HG02943 (cell line): ENCODE measurements around the gene DNM3.
"Not testable (repeated sequence)": the region's sequence is repeated elsewhere in the genome, so short reads cannot be mapped to it uniquely, and the experiment has no call there.

Experiments
- ATAC-seq: cut with Tn5 transposase; IDR thresholded peaks from one replicate; pipeline ENCODE4 v1.9.1; 2021; ENCODE audit warnings: mild to moderate bottlenecking, low read depth, moderate library complexity; ENCODE audit not compliant: unreplicated experiment

DNM3 gene

GRCh38 chr1:171841050-171841910 lies at the start of gene DNM3:
DNM3 (plus strand) TSS chr1:171841498; CDS start chr1:171841657, 159 bp downstream.
- ATAC-seq, result no peak

GRCh38 chr1:171792656-171793369 lies 48.5 kb upstream of the DNM3 start:
- ATAC-seq, result no peak

GRCh38 chr1:171793636-171794035 lies 47.7 kb upstream of the DNM3 start:
- no peak for ATAC-seq

GRCh38 chr1:171794085-171794484 lies 47.2 kb upstream of the DNM3 start:
- ATAC-seq, result no peak

GRCh38 chr1:171796592-171796991 lies 44.7 kb upstream of the DNM3 start:
- ATAC-seq, result no peak

GRCh38 chr1:171798311-171798710 lies 43.0 kb upstream of the DNM3 start:
- no peak for ATAC-seq

- no peak for ATAC-seq
These were observed 42.5 kb upstream of the DNM3 start for GRCh38 chr1:171798765-171799164.

- ATAC-seq, result no peak
These were observed 42.1 kb upstream of the DNM3 start for GRCh38 chr1:171799166-171799565.

GRCh38 chr1:171799698-171800097 lies 41.6 kb upstream of the DNM3 start:
- ATAC-seq, result not testable (repeated sequence)

GRCh38 chr1:171800342-171800741 lies 41.0 kb upstream of the DNM3 start:
- ATAC-seq, result no peak

GRCh38 chr1:171800851-171801250 lies 40.4 kb upstream of the DNM3 start:
- ATAC-seq, result no peak

- no peak for ATAC-seq
These were observed 39.8 kb upstream of the DNM3 start for GRCh38 chr1:171801487-171801891.

- no peak for ATAC-seq
These were observed 39.1 kb upstream of the DNM3 start for GRCh38 chr1:171802207-171802606.

- no peak for ATAC-seq
These were observed 38.3 kb upstream of the DNM3 start for GRCh38 chr1:171803045-171803444.

GRCh38 chr1:171803461-171804022 lies 37.8 kb upstream of the DNM3 start:
- no peak for ATAC-seq

GRCh38 chr1:171805395-171806115 lies 35.7 kb upstream of the DNM3 start:
- ATAC-seq, result peak; percentile 86

- no peak for ATAC-seq
These were observed 33.7 kb upstream of the DNM3 start for GRCh38 chr1:171807556-171807955.

GRCh38 chr1:171809834-171810233 lies 31.5 kb upstream of the DNM3 start:
- no peak for ATAC-seq

- ATAC-seq, result no peak
These were observed 29.6 kb upstream of the DNM3 start for GRCh38 chr1:171811672-171812071.

GRCh38 chr1:171814692-171815091 lies 26.6 kb upstream of the DNM3 start:
- no peak for ATAC-seq
